HG02642 (cell line): Measurements from ENCODE around the gene CES5A.
"Not testable (repeated sequence)": the region's sequence is repeated elsewhere in the genome, so short reads cannot be mapped to it uniquely, and the experiment has no call there.

Experiments used
- ATAC-seq: cut with Tn5 transposase; IDR thresholded peaks from one replicate; pipeline ENCODE4 v1.9.1; 2021; ENCODE audit warnings: mild to moderate bottlenecking; ENCODE audit not compliant: unreplicated experiment, poor library complexity

CES5A gene

GRCh38 chr16:55830658-55831294 is 44.4 kb downstream of the CES5A start:
- ATAC-seq = no peak

DNA sequence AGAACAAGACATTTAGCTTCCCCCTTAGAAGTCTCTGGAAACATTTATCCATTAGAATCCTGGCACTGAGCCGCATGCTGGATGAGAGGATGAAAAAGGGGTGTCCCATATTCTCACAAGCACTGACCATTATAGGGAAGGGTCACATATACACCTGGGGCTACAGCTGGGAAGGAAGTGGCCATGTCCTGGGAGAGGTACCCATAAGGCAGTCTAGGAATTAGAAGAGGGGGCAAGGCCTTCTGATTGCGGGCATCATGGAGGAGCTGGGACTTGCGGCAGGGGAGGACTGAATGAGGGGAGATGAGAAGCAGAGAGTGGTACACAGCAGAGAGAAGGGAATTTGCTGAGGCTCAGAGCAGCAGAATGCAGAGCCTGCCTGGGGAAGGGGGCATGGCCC is 45.9 kb downstream of the CES5A start:
- not testable (repeated sequence) for ATAC-seq

DNA sequence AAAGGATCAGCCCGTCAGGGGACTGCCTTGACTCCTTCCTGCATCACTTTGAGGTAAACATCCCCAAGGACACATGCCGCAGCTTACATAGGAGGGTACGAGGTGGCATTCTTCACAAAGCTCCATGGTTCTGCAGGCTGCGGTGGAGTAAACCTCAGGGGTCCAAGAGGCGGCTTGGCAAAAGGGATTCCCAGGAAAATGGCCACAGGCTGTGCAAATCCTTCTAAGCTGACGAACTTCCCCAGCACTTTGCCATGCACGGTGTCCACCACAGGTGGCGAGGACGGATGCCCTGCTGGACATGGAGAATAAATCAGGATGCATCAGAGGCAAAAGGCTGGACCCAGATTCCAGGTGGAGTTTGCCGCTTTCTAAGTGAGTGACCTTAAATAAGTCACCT is 46.5 kb downstream of the CES5A start:
- no peak for ATAC-seq

DNA sequence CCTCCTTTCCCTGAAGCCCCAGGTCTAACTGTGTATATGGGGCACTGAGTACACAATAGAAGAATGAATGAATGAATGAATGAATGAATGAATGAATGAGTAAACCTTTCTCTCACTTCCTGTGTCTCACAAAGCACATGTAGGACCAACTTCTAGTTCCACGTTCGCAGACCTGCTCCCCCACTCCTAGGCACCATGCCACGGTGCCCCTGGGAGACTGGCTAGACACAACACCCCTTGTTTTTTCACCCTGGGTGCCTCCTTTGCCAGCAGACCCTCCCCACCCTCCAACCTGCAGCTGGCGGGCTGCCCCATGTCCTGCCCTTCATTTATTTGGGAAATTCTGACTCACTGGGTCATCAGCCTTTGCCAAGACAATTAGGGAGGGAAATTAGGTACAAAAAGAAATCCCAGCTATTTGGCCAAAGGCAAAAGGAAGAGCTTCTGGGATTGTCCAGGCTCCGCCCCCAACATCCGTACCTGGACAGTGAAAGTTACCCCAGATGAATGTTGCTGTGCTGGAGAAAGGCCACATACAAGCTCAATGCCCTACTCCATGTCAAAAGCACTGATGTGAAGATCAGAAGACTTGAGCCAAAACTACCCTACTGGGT is 50.0 kb downstream of the CES5A start:
- no peak for ATAC-seq

- no peak for ATAC-seq
These were observed 50.6 kb downstream of the CES5A start for GRCh38 chr16:55824473-55825000.

DNA sequence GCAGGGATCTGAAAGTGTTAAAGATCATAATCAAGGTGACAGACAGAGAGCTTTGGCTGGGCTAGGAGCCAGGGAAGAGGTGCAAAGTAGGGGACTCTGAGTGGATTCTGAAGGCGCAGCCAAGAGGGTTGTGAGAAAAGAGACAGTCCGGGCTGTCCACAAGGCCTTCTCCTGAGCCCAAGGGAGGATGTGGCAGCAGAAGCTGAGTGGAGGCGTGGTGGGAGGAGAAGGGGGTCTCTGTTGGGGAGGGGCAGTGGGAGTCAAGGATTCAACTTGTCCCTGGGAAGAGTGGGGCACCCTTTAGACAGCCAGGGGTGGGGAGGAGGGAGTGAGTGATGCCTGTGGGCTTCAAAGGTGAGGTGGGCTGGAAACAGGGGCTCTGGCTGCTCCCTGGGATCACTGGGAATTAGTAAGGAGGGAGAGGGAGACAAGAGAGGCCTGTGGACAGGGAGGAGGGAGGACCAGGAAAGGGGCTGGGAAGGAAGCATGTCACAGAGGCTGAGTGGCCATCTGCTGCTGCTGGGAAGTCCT is 52.8 kb downstream of the CES5A start:
- ATAC-seq = no peak

DNA sequence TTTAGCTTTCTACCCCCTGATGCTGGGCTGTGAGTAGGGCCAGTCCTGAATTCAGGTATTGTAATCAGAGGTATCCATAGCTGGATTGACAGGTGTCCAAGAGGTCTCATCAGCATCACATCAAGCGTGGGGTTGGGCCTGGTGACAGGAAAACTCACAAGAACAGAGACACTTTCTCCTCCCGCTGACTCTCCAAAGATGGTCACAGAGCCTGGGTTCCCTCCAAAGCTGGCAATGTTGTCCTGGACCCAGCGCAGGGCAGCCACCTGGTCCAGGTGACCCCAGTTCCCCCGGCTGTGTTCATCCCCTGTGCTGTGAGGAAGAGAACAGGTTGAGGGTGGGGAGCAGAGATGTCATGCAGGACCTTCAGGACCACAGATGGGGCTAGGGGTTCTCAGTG is 54.0 kb downstream of the CES5A start:
- no peak for ATAC-seq

GRCh38 chr16:55820615-55821014 is 54.6 kb downstream of the CES5A start:
- ATAC-seq = no peak

DNA sequence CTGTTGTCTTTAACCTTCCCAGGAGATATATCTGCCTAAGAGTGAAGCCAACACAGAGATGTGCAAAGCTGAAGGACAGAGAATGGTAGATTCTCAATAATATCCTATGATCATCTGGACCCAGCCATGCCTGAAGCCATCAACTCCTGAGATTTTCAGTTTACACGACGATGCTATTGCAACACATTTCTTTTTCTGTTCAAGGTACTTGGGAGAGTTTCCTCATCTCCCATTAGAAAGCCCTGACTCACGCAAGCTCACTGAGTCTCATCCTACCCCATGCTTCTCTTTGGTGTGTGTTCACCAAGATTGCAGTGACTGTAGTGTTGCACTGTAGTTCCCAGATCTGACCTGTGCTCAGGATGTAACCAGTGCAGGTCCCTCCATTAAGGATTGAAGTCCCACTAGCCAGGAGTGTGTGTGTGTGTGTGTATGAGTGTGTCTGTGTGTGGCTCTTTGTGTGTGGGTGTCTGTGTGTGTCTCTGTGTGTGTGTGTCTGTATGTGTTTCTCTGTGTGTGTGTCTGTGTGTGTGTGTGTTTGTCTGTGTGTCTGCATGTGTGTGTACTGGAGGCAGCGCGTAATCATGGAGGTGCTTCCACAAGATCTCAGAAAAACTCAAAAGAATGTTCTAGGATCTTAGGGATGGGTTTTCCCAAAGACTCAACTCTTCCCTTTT is 57.8 kb downstream of the CES5A start:
- no peak for ATAC-seq

GRCh38 chr16:55816222-55816621 is 59.0 kb downstream of the CES5A start:
- not testable (repeated sequence) for ATAC-seq

GRCh38 chr16:55815320-55815719 is 59.9 kb downstream of the CES5A start:
- ATAC-seq = no peak

DNA sequence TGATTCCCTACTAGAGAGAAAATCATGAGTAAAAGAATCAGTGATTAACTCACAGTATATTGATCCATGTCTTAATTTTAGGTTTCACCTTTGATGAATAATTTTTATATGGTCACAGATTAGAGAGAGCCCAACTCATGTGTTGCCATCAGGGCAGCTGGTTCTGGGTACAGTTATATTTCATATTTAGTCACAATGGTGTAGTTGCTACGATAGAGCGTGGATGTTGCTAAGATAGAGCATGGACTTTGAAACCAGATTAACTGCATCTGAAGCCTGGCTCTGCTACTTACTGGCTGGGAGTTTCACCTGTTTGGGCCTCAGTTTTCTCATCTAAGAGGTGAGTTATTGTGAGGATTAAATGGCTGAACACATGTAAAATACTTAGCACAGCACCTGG is 61.0 kb downstream of the CES5A start:
- not testable (repeated sequence) for ATAC-seq

- ATAC-seq = not testable (repeated sequence)
These were observed 61.4 kb downstream of the CES5A start for GRCh38 chr16:55813730-55814129.

DNA sequence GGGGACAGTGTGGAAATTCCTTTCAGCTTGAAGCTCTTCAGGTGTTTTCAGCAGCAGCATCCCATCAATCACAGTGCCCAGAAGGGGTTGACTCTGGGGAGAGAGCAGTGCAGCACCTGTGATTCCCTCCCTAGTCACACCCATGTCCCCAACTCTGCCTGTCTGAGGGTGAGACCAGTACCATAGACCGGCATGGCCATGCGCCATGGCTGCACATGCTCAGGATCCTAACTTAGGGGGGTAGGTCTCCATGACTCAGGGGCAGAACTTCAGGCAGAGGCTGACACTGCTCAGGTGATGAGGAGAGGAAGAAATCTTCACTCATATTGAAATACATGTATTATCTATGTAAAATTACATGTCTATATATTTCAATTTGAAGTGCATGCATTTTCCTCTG is 62.2 kb downstream of the CES5A start:
- ATAC-seq = no peak

- no peak for ATAC-seq
These were observed 63.4 kb downstream of the CES5A start for GRCh38 chr16:55811811-55812210.

GRCh38 chr16:55810451-55810961 is 64.7 kb downstream of the CES5A start:
- ATAC-seq = no peak

- ATAC-seq = no peak
These were observed 65.3 kb downstream of the CES5A start for GRCh38 chr16:55809851-55810250.

GRCh38 chr16:55809386-55809785 is 65.8 kb downstream of the CES5A start:
- no peak for ATAC-seq

GRCh38 chr16:55808286-55808685 is 66.9 kb downstream of the CES5A start:
- not testable (repeated sequence) for ATAC-seq

GRCh38 chr16:55805104-55805503 is 70.1 kb downstream of the CES5A start:
- ATAC-seq = not testable (repeated sequence)

DNA sequence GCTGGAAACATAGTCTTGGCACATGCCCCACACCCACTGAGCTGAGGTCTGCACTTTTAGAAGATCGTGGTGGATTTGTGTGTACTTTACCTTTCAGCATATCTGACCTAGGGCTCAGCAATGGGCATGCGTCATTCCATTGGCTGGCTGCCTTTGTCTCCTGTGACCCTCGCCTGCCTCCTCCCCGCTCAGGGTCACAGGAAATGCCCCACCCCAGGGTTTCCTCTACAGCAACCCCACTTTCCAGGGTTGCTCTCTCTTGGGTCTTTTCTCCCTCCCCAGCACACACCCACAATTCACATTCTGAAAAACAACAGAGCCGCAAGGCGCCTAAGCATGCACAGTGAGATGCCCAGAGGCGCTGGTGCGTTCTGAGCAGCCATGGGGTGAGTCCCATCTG is 71.5 kb downstream of the CES5A start:
- not testable (repeated sequence) for ATAC-seq
